ENCODE results near the gene CYP24A1. TPM values are rescaled to one million over a fixed set of nuclear protein-coding genes. Genes with fewer than 3 reads are reported as not detected.

CYP24A1 gene
- polyA plus RNA-seq, 3 donors = not detected

DNA sequence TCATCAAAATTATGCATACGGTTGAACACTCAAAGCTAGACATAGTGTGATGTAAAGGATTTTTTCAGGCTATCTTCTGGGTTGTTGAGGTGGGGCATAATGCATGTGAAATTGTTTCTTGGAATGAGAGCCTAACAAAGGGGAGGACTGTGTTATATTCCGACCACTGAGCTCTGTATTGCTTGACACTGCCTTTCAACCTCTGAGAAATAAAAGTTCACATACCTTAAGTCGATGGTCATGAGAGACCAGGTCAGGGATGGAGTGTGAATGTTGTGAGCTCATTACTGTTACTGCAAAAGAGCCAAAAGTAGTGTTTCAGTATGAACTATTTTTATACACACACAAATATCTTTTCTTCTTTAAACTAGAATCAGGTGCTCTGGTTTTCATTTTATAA, 39.1 kb upstream of the CYP24A1 start:
- Histone ChIP-seq H3K36me3 (replicated peaks in 1 of 2; ENCODE audit: control insufficient read depth in 1 of 2, insufficient read depth in 2 of 2, low read length in 2 of 2) (peaks cover 29 to 40% of the 10 kb centered on the region in 2 donors), H3K9ac (ENCODE audit: insufficient read depth, low read length, poor library complexity, severe bottlenecking) (no peak overlapping the region), H3K4me3 (replicated peaks in 1 of 3; ENCODE audit: low read depth in 2 of 3, low read length in 3 of 3) (no peak overlapping the region), H2AFZ (ENCODE audit: insufficient read depth, low read depth, low read length, poor library complexity, severe bottlenecking) (no peak overlapping the region), H3K27me3 (ENCODE audit: control insufficient read depth in 2 of 2, insufficient read depth in 2 of 2, low read length in 2 of 2) (no peaks in the 10 kb centered on the region), H3K4me2 (replicated peaks; ENCODE audit: extremely low read depth, low read length, poor library complexity, severe bottlenecking) (no peak overlapping the region), H3K4me1 (ENCODE audit: control insufficient read depth in 1 of 2, insufficient read depth in 2 of 2, low read length in 2 of 2) (peaks cover 12 to 13% of the 10 kb centered on the region in 2 donors), H3K27ac (ENCODE audit: low read depth in 1 of 2, low read length in 2 of 2) (no peak overlapping the region), H4K20me1 (ENCODE audit: insufficient read depth, low read length) (peaks cover 24% of the 10 kb centered on the region), H3K79me2 (ENCODE audit: insufficient read depth, low read length) (peaks cover 47% of the 10 kb centered on the region), H3K9me3 (replicated peaks in 1 of 2; ENCODE audit: control insufficient read depth in 1 of 2, insufficient read depth in 1 of 2, low read length in 2 of 2) (no peaks in the 10 kb centered on the region)
- WGBS (ENCODE audit: insufficient coverage) = no CpG with 5 or more reads among the region's 3 CpGs
- no peak for DNase-seq
- Mint-ChIP-seq H3K4me3 (no peak overlapping the region), H3K27me3 (ENCODE audit: low read depth in 3 of 3) (no peaks in the 10 kb centered on the region), H3K27ac (peak overlapping the region in 1 of 7 donors; percentile 10), H3K4me1 (peaks cover 19% of the 10 kb centered on the region), H3K9me3 (no peaks in the 10 kb centered on the region), H3K36me3 (peaks cover 25 to 36% of the 10 kb centered on the region in 2 donors)
- no peak for TF ChIP-seq CTCF (IDR thresholded peaks at IDR 0.05)
- intact Hi-C loops (cut with micrococcal nuclease) = no loop called here

GRCh38 chr20:54212226-54212625, 38.4 kb upstream of the CYP24A1 start:
- Histone ChIP-seq H2AFZ (ENCODE audit: insufficient read depth, low read depth, low read length, poor library complexity, severe bottlenecking) (no peak overlapping the region), H3K36me3 (replicated peaks in 1 of 2; ENCODE audit: control insufficient read depth in 1 of 2, insufficient read depth in 2 of 2, low read length in 2 of 2) (peaks cover 23 to 33% of the 10 kb centered on the region in 2 donors), H3K4me3 (replicated peaks in 1 of 3; ENCODE audit: low read depth in 2 of 3, low read length in 3 of 3) (no peak overlapping the region), H3K27me3 (ENCODE audit: control insufficient read depth in 2 of 2, insufficient read depth in 2 of 2, low read length in 2 of 2) (no peaks in the 10 kb centered on the region), H3K4me1 (ENCODE audit: control insufficient read depth in 1 of 2, insufficient read depth in 2 of 2, low read length in 2 of 2) (peaks cover 12 to 17% of the 10 kb centered on the region in 2 donors), H4K20me1 (ENCODE audit: insufficient read depth, low read length) (peaks cover 24% of the 10 kb centered on the region), H3K27ac (ENCODE audit: low read depth in 1 of 2, low read length in 2 of 2) (no peak overlapping the region), H3K9me3 (replicated peaks in 1 of 2; ENCODE audit: control insufficient read depth in 1 of 2, insufficient read depth in 1 of 2, low read length in 2 of 2) (no peaks in the 10 kb centered on the region), H3K4me2 (replicated peaks; ENCODE audit: extremely low read depth, low read length, poor library complexity, severe bottlenecking) (no peak overlapping the region), H3K9ac (ENCODE audit: insufficient read depth, low read length, poor library complexity, severe bottlenecking) (no peak overlapping the region), H3K79me2 (ENCODE audit: insufficient read depth, low read length) (peaks cover 47% of the 10 kb centered on the region)
- Mint-ChIP-seq H3K27me3 (ENCODE audit: low read depth in 3 of 3) (no peaks in the 10 kb centered on the region), H3K4me1 (peaks cover 21% of the 10 kb centered on the region), H3K9me3 (no peaks in the 10 kb centered on the region), H3K4me3 (no peak overlapping the region), H3K27ac (no peak overlapping the region), H3K36me3 (peaks cover 20 to 30% of the 10 kb centered on the region in 2 donors)
- no peak for DNase-seq
- intact Hi-C loops (cut with micrococcal nuclease) = no loop called here
- WGBS (ENCODE audit: insufficient coverage) = no CpG with 5 or more reads among the region's 1 CpG
- TF ChIP-seq CTCF (IDR thresholded peaks at IDR 0.05) = no peak

Data from CD14-positive monocyte (primary cell).